Measurements from ENCODE around the gene SMARCAD1.

DNA sequence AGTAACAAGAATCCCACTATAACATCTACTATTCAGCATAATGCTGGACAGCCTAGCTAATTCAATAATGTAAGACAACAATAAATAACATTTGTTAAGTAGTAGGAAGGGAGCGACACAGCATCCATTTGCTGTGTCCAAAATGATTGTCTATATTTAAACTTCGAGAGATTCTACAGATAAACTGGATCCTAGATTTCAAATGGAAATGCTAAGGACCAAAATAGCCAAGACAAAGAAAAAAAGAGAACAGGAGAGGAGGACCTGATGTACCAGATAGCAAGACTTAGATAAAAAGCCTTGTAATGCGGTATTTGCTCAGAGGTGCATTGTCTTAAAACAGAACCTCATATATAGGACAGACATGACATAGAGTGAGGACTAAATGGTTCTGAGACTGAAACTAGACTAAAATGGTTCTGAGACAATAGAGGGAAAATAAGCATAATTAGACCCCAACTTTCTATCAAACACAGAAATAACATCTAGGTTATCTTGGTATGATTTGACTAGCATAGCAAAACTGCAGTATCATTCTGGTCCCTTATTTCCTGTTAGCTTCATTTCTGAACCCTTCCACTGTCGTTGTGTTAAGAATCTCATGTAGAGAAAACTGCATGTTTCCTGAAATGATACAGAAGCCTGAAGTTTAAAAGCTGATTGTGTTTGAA is 131.2 kb downstream of the SMARCAD1 start:
- TF ChIP-seq POLR2AphosphoS5 (IDR thresholded peaks at IDR 0.05) (no peak), CTCF (IDR thresholded peaks at IDR 0.05) (no peak), POLR2A (IDR thresholded peaks at IDR 0.05) (no peak), EP300 (IDR thresholded peaks at IDR 0.05) (no peak)

Measured in suprapubic skin (tissue), 4 donors.